Loucy (cell line): ENCODE data around the gene NEU4.
"Not testable (repeated sequence)": the region's sequence is repeated elsewhere in the genome, so short reads cannot be mapped to it uniquely, and the experiment has no call there.

ENCODE experiments used
- H2AFZ ChIP-seq: fragments of 200-600 bp; sonication (generic); 2 replicates; pipeline ENCODE4 v1.6.0; 2016; ENCODE audit warnings: antibody characterized with exemption, mild to moderate bottlenecking, low read length, moderate library complexity
- H3F3A ChIP-seq: fragments of 200-600 bp; 2 replicates; pipeline ENCODE4 v1.6.0; 2016; ENCODE audit warnings: antibody characterized with exemption, low read depth, mild to moderate bottlenecking
- H3K27me3 ChIP-seq: fragments of 200-600 bp; sonication (generic); 2 replicates; pipeline ENCODE4 v1.6.1; 2014; ENCODE audit warnings: low read length, mild to moderate bottlenecking; ENCODE audit not compliant: insufficient read depth, poor library complexity, severe bottlenecking
- H3K36me3 ChIP-seq: fragments of 200-600 bp; sonication (generic); 2 replicates; pipeline ENCODE4 v1.6.1; 2016; ENCODE audit warnings: low read length; ENCODE audit not compliant: insufficient read depth
- H3K4me1 ChIP-seq: fragments of 200-600 bp; sonication (generic); 2 replicates; pipeline ENCODE4 v1.5.1; 2014; ENCODE audit warnings: low read length, mild to moderate bottlenecking; ENCODE audit not compliant: insufficient read depth, poor library complexity, severe bottlenecking
- H3K4me2 ChIP-seq: fragments of 200-600 bp; sonication (generic); 2 replicates; pipeline ENCODE4 v1.6.0; 2014; ENCODE audit warnings: antibody characterized with exemption, low read length, low read depth, mild to moderate bottlenecking; ENCODE audit not compliant: poor library complexity, severe bottlenecking
- H3K4me3 ChIP-seq: fragments of 200-600 bp; sonication (generic); 2 replicates; pipeline ENCODE4 v1.5.1; 2014; ENCODE audit warnings: low read length, mild to moderate bottlenecking, mixed read lengths; ENCODE audit not compliant: poor library complexity, severe bottlenecking
- H3K79me2 ChIP-seq: fragments of 200-600 bp; sonication (generic); 2 replicates; pipeline ENCODE4 v1.6.1; 2014; ENCODE audit warnings: low read length; ENCODE audit not compliant: insufficient read depth
- H3K9ac ChIP-seq: fragments of 200-600 bp; sonication (generic); 2 replicates; pipeline ENCODE4 v1.6.0; 2014; ENCODE audit warnings: mild to moderate bottlenecking, low read depth, low read length, moderate library complexity; ENCODE audit not compliant: poor library complexity, severe bottlenecking
- H3K9me2 ChIP-seq: fragments of 200-600 bp; sonication (generic); replicated peaks from 2 replicates; pipeline ENCODE4 v1.6.1; 2016; ENCODE audit warnings: low read depth, low read length, mixed read lengths
- H3K9me3 ChIP-seq: fragments of 200-600 bp; sonication (generic); 2 replicates; pipeline ENCODE4 v1.6.1; 2014; ENCODE audit warnings: mild to moderate bottlenecking, antibody characterized with exemption, low read length, low read depth; ENCODE audit not compliant: insufficient read depth
- H4K20me1 ChIP-seq: fragments of 200-600 bp; sonication (generic); 2 replicates; pipeline ENCODE4 v1.6.0; 2014; ENCODE audit warnings: antibody characterized with exemption, low read length, mild to moderate bottlenecking; ENCODE audit not compliant: insufficient read depth, poor library complexity, severe bottlenecking
- EZH2phosphoT487 ChIP-seq: fragments of 200-600 bp; IDR thresholded peaks from 2 replicates; pipeline ENCODE4 v1.6.1; 2018; ENCODE audit warnings: antibody characterized with exemption, mild to moderate bottlenecking, moderate library complexity, borderline replicate concordance
- TF ChIP-seq, protein P1 (sequence below): fragments of 200-600 bp; sonication (generic); conservative IDR thresholded peaks from 2 replicates; pipeline ENCODE4 v1.5.1; 2014; ENCODE audit warnings: mild to moderate bottlenecking, antibody characterized with exemption, low read length

Gene NEU4

DNA sequence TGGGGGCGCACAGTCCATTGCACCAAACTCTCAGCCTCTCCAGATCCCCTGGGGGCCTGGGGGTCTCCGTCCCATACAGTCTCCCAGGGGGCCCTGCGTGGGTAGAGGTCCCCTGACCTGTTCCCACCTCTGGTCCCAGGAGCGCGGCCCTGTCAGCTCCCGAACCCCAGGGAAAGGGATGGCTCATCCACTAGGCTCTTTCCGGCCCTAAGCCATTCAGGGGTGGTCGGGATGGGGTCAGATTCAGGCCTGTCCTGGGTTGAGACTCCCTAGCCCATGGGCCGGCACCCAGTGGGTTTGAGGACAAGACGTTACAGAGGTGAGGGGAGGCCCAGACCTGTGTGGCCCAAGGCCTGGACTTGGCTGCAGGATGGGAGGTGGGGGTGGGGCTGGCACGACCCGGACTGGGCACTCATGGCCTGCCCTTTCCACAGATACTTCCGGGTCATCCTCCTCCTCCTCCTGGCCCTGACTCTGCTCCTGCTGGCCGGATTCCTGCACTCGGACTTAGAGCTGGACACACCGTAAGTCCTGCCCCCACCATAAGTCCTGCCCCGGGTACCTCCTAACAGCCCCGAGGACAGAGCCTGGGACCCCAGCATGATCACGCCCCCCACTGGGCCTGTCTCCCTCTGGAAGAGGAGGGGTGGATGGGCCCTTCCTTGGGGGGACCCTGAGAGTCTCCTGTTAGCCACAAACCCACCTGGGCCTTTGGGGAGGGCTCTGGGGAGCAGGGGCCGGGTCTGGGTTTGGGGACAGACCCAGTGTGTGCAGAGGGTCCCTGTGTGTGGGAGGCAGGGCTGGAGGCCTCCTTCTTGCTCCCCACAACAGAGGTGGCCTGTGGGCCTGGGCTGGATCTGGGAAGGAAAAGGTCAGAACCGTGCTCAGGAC lies 10.1 kb upstream of the NEU4 start:
- no peaks in the 10 kb centered on the region for H3K79me2 ChIP-seq
- TF ChIP-seq EZH2phosphoT487 = no peak
- TF ChIP-seq, protein P1, sequence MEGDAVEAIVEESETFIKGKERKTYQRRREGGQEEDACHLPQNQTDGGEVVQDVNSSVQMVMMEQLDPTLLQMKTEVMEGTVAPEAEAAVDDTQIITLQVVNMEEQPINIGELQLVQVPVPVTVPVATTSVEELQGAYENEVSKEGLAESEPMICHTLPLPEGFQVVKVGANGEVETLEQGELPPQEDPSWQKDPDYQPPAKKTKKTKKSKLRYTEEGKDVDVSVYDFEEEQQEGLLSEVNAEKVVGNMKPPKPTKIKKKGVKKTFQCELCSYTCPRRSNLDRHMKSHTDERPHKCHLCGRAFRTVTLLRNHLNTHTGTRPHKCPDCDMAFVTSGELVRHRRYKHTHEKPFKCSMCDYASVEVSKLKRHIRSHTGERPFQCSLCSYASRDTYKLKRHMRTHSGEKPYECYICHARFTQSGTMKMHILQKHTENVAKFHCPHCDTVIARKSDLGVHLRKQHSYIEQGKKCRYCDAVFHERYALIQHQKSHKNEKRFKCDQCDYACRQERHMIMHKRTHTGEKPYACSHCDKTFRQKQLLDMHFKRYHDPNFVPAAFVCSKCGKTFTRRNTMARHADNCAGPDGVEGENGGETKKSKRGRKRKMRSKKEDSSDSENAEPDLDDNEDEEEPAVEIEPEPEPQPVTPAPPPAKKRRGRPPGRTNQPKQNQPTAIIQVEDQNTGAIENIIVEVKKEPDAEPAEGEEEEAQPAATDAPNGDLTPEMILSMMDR = no peak
- H3K4me1 ChIP-seq = peaks cover 16% of the 10 kb centered on the region
- no peak overlapping the region for H3K4me2 ChIP-seq
- no peaks in the 10 kb centered on the region for H3K9me3 ChIP-seq
- H4K20me1 ChIP-seq = no peaks in the 10 kb centered on the region
- no peaks in the 10 kb centered on the region for H3K36me3 ChIP-seq
- no peaks in the 10 kb centered on the region for H3K27me3 ChIP-seq
- no peak overlapping the region for H2AFZ ChIP-seq
- H3K4me3 ChIP-seq = no peak overlapping the region
- no peak overlapping the region for H3K9ac ChIP-seq
- no peaks in the 10 kb centered on the region for H3F3A ChIP-seq
- H3K9me2 ChIP-seq = no peaks in the 10 kb centered on the region

DNA sequence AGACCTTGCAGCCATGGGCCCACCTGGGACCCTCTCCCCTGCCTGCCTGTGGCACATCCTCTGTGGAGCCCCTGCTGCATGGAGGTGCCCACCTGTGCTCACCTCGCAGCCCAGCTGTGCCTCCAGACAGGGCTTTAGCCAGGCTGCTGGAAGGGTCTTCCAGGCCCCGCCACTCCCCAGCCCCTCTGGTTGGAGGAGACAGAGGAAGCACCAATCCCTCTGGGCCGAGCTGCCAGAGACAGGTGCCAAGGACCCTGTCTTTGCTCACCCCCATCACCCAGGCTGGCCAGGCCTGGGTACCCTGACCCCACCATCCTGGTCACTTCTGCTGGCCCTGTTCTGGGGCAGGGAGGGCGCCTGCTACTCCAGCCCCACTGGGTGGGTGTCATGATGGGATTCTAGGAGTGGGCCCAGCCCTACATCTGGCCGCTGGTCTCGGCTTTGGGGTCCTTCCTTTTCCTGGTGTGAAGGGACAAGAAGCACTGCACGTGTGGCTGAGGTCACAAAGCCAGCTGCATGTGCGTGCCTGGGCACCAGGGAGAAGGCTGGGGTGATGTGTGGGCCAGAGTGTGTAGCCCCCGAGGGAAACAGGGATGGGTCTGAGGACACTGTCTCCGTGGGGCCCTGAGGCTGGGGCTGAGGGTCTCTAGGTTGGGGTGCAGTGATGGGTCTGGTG lies 9.3 kb upstream of the NEU4 start:
- no peak overlapping the region for H3K4me2 ChIP-seq
- H3K4me1 ChIP-seq = peaks cover 24% of the 10 kb centered on the region
- H3K79me2 ChIP-seq = no peaks in the 10 kb centered on the region
- H3K9ac ChIP-seq = no peak overlapping the region
- H3K36me3 ChIP-seq = no peaks in the 10 kb centered on the region
- no peaks in the 10 kb centered on the region for H3K27me3 ChIP-seq
- TF ChIP-seq, protein P1 = no peak
- TF ChIP-seq EZH2phosphoT487 = no peak
- no peaks in the 10 kb centered on the region for H3K9me2 ChIP-seq
- H3F3A ChIP-seq = no peaks in the 10 kb centered on the region
- H2AFZ ChIP-seq = no peak overlapping the region
- H3K4me3 ChIP-seq = no peak overlapping the region
- no peaks in the 10 kb centered on the region for H4K20me1 ChIP-seq
- H3K9me3 ChIP-seq = no peaks in the 10 kb centered on the region

DNA sequence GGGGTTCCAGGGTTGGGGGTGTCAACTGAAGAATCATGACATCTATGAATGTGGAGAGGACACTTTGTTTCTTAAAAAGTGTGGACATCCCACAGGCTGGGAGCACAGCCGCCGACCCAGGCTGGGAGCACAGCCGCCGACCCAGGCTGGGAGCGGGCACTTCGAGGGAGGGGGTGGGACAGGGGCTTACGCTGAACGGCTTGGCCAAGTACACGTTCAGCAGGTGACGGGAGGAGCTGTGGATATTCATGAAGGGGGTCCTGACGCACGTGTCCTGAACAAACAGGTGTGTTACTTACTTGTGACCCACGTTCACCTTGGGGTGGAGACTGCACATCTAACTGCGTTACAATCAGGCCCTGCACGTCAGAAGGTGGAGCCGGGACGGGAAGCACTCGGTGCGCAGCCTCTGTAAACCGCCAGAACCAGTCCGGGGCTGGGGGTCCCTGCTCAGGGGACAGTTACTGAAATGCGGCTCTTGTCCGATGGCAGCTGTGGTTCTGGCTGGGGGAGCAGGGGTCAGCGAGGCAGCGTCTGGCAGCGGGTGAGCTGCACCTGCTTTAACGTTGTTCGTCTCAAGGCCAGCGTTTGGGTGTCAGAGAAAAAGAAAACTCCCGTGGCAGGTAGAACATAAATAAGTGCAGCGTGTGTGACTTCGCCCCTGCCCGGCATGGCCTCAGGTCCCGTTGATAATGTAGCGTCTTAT lies 8.6 kb upstream of the NEU4 start:
- not testable (repeated sequence) for H2AFZ ChIP-seq, H3K4me3 ChIP-seq, H3K4me2 ChIP-seq, H3K9me2 ChIP-seq, H3K79me2 ChIP-seq, H4K20me1 ChIP-seq, H3K9me3 ChIP-seq, H3F3A ChIP-seq, H3K36me3 ChIP-seq, H3K9ac ChIP-seq, H3K27me3 ChIP-seq
- peaks cover 27% of the 10 kb centered on the region for H3K4me1 ChIP-seq
